Loucy (cell line): Measurements from ENCODE around the gene TAF11L5.
"Not testable (repeated sequence)": the region's sequence is repeated elsewhere in the genome, so short reads cannot be mapped to it uniquely, and the experiment has no call there.

ENCODE experiments used
- H2AFZ ChIP-seq: fragments of 200-600 bp; sonication (generic); 2 replicates; pipeline ENCODE4 v1.6.0; 2016; ENCODE audit warnings: antibody characterized with exemption, mild to moderate bottlenecking, low read length, moderate library complexity
- H3F3A ChIP-seq: fragments of 200-600 bp; 2 replicates; pipeline ENCODE4 v1.6.0; 2016; ENCODE audit warnings: antibody characterized with exemption, low read depth, mild to moderate bottlenecking
- H3K27me3 ChIP-seq: fragments of 200-600 bp; sonication (generic); 2 replicates; pipeline ENCODE4 v1.6.1; 2014; ENCODE audit warnings: low read length, mild to moderate bottlenecking; ENCODE audit not compliant: insufficient read depth, poor library complexity, severe bottlenecking
- H3K36me3 ChIP-seq: fragments of 200-600 bp; sonication (generic); 2 replicates; pipeline ENCODE4 v1.6.1; 2016; ENCODE audit warnings: low read length; ENCODE audit not compliant: insufficient read depth
- H3K4me1 ChIP-seq: fragments of 200-600 bp; sonication (generic); 2 replicates; pipeline ENCODE4 v1.5.1; 2014; ENCODE audit warnings: low read length, mild to moderate bottlenecking; ENCODE audit not compliant: insufficient read depth, poor library complexity, severe bottlenecking
- H3K4me2 ChIP-seq: fragments of 200-600 bp; sonication (generic); 2 replicates; pipeline ENCODE4 v1.6.0; 2014; ENCODE audit warnings: antibody characterized with exemption, low read length, low read depth, mild to moderate bottlenecking; ENCODE audit not compliant: poor library complexity, severe bottlenecking
- H3K4me3 ChIP-seq: fragments of 200-600 bp; sonication (generic); 2 replicates; pipeline ENCODE4 v1.5.1; 2014; ENCODE audit warnings: low read length, mild to moderate bottlenecking, mixed read lengths; ENCODE audit not compliant: poor library complexity, severe bottlenecking
- H3K79me2 ChIP-seq: fragments of 200-600 bp; sonication (generic); 2 replicates; pipeline ENCODE4 v1.6.1; 2014; ENCODE audit warnings: low read length; ENCODE audit not compliant: insufficient read depth
- H3K9ac ChIP-seq: fragments of 200-600 bp; sonication (generic); 2 replicates; pipeline ENCODE4 v1.6.0; 2014; ENCODE audit warnings: mild to moderate bottlenecking, low read depth, low read length, moderate library complexity; ENCODE audit not compliant: poor library complexity, severe bottlenecking
- H3K9me2 ChIP-seq: fragments of 200-600 bp; sonication (generic); replicated peaks from 2 replicates; pipeline ENCODE4 v1.6.1; 2016; ENCODE audit warnings: low read depth, low read length, mixed read lengths
- H3K9me3 ChIP-seq: fragments of 200-600 bp; sonication (generic); 2 replicates; pipeline ENCODE4 v1.6.1; 2014; ENCODE audit warnings: mild to moderate bottlenecking, antibody characterized with exemption, low read length, low read depth; ENCODE audit not compliant: insufficient read depth
- H4K20me1 ChIP-seq: fragments of 200-600 bp; sonication (generic); 2 replicates; pipeline ENCODE4 v1.6.0; 2014; ENCODE audit warnings: antibody characterized with exemption, low read length, mild to moderate bottlenecking; ENCODE audit not compliant: insufficient read depth, poor library complexity, severe bottlenecking

Gene TAF11L5

GRCh38 chr5:17518067-17518466, 7.0 kb upstream of the TAF11L5 start, which contains the start of gene TAF11L3:
TSS of gene TAF11L3 (plus strand) at chr5:17518367.
- not testable (repeated sequence) for H3K27me3 ChIP-seq, H3K9ac ChIP-seq, H2AFZ ChIP-seq, H3K4me3 ChIP-seq, H3F3A ChIP-seq, H3K9me3 ChIP-seq, H3K9me2 ChIP-seq, H3K4me1 ChIP-seq, H4K20me1 ChIP-seq, H3K36me3 ChIP-seq, H3K79me2 ChIP-seq, H3K4me2 ChIP-seq

- H3K27me3 ChIP-seq, H3K4me3 ChIP-seq: not testable (repeated sequence)
Measured at GRCh38 chr5:17519508-17519907, 5.5 kb upstream of the TAF11L5 start.

DNA sequence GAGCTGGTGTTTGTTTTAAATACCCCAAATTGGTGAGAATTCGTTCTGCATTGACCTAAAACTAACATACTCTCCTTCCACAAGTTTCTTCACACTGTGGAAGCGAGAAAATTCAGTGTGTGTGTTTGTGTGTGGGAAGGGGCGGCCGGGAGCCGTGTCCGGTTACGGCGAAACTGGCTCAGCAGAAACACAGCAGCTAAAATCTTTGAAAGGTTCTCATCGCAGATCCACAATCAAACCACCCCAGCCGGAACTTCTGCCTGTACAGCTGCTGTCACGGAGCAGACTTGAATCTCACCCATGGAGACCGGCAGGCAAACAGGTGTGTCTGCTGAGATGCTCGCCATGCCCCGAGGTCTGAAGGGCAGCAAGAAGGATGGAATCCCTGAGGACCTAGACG, 3.5 kb upstream of the TAF11L5 start, which contains the start of gene TAF11L4:
TSS of gene TAF11L4 (plus strand) at position 301 of the 400 bp plus-strand sequence.
- not testable (repeated sequence) for H3K4me2 ChIP-seq, H3K79me2 ChIP-seq, H3K4me3 ChIP-seq, H3K4me1 ChIP-seq, H3K27me3 ChIP-seq, H4K20me1 ChIP-seq, H2AFZ ChIP-seq, H3K9me3 ChIP-seq, H3K36me3 ChIP-seq, H3K9ac ChIP-seq, H3K9me2 ChIP-seq, H3F3A ChIP-seq

More at GRCh38 chr5:17519508-17519907, 5.5 kb upstream of the TAF11L5 start:
- H3K36me3 ChIP-seq, H3K4me1 ChIP-seq, H3K79me2 ChIP-seq, H3K4me2 ChIP-seq, H4K20me1 ChIP-seq, H3K9me2 ChIP-seq, H3K9me3 ChIP-seq, H3F3A ChIP-seq, H3K9ac ChIP-seq, H2AFZ ChIP-seq: not testable (repeated sequence)

DNA sequence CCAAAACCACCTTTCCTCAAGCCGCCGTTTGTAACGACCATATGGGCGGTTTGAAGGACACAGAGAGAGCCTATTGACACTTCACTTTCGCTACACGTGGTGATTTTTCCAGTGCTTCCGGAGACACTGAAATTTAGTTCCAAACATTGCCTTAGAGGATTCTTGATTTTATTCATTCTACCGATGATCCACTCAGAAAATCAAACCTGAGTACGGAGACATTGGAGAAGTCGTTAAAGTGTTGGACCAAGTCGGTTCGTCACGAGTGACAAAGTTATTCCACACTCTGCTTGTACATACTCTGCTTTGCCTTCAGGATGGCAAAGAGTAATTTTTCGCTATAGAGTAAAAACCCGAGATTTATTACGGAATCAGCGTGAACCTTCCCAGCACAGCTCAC, 1.5 kb downstream of the TAF11L5 start:
- not testable (repeated sequence) for H3K4me3 ChIP-seq, H3K9me2 ChIP-seq, H3K27me3 ChIP-seq, H3K4me2 ChIP-seq, H3K79me2 ChIP-seq, H2AFZ ChIP-seq, H3K4me1 ChIP-seq, H3K9me3 ChIP-seq, H4K20me1 ChIP-seq, H3K9ac ChIP-seq, H3K36me3 ChIP-seq, H3F3A ChIP-seq

DNA sequence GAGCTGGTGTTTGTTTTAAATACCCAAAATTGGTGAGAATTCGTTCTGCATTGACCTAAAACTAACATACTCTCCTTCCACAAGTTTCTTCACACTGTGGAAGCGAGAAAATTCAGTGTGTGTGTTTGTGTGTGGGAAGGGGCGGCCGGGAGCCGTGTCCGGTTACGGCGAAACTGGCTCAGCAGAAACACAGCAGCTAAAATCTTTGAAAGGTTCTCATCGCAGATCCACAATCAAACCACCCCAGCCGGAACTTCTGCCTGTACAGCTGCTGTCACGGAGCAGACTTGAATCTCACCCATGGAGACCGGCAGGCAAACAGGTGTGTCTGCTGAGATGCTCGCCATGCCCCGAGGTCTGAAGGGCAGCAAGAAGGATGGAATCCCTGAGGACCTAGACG, 3.3 kb downstream of the TAF11L5 start, which contains the start of gene TAF11L6:
TSS of gene TAF11L6 (plus strand) at position 301 of the 400 bp plus-strand sequence.
- not testable (repeated sequence) for H3K9me3 ChIP-seq, H4K20me1 ChIP-seq, H3K9me2 ChIP-seq, H3K36me3 ChIP-seq, H2AFZ ChIP-seq, H3K4me1 ChIP-seq, H3K9ac ChIP-seq, H3K4me3 ChIP-seq, H3F3A ChIP-seq, H3K27me3 ChIP-seq, H3K4me2 ChIP-seq, H3K79me2 ChIP-seq
